ENCODE data around the gene PPP1CC. TPM values are rescaled to one million over a fixed set of nuclear protein-coding genes. Genes with fewer than 3 reads are reported as not detected.
"Not testable (repeated sequence)": the region's sequence is repeated elsewhere in the genome, so short reads cannot be mapped to it uniquely, and the experiment has no call there.

Gene PPP1CC
- total RNA-seq, 2 experiments from 2014 or later, result 146 to 264 TPM

DNA sequence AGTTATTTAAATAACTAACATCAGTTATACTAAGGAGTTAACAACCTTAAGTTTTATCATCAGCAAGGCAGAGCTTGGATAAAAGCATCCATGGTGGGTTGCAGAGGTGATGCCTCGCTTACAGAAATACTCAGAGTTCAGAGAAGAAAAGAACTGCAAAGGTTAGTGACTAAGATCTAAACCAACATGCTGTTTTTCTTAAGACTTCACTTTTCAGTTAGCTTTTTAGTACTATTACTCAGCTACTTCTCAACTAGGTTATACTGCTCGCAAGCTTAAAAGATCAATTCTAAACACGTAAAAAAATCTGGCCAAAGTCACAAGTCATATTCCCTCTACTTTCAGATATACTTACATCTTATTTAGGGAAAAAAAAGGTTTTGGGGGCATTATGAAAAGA, 2.8 kb downstream of the PPP1CC start:
- Histone ChIP-seq H3K4me3 (ENCODE audit: low read depth, low read length, poor library complexity, severe bottlenecking) (peak overlapping the region; percentile 86), H2AFZ (ENCODE audit: low read length) (no peak overlapping the region), H3K79me2 (ENCODE audit: insufficient read depth, low read depth, low read length) (peaks cover 87% of the 10 kb centered on the region), H3K4me2 (ENCODE audit: low read length) (peak overlapping the region; percentile 83), H3K27ac (ENCODE audit: low read depth, low read length, poor library complexity, severe bottlenecking) (peak overlapping the region; percentile 14), H3K36me3 (ENCODE audit: insufficient read depth, low read length) (peaks cover 69% of the 10 kb centered on the region), H3K4me1 (ENCODE audit: insufficient read depth, low read length, poor library complexity, severe bottlenecking) (peaks cover 45% of the 10 kb centered on the region), H3K9me2 (ENCODE audit: insufficient read depth, low read length) (no peaks in the 10 kb centered on the region), H3K9me3 (ENCODE audit: low read length) (no peaks in the 10 kb centered on the region), H4K20me1 (ENCODE audit: insufficient read depth, low read length) (peaks cover 39% of the 10 kb centered on the region)
- CTCF ChIA-PET (ENCODE audit: unreplicated experiment), result interaction anchor here (1.1 kb wide), 1 partner anchor 87 kb away, joined by 3 read pairs; no protein-coding TSS in a partner anchor
- DNase-seq (ENCODE audit: low spot score), result no peak
- POLR2A ChIA-PET, result interaction anchor here (0.6 to 1.0 kb wide), 5 partner anchors 8 to 963 kb away, joined by 3 to 4 read pairs (median 3); partner anchors contain the start of gene TCTN1
- TF ChIP-seq, protein P1, sequence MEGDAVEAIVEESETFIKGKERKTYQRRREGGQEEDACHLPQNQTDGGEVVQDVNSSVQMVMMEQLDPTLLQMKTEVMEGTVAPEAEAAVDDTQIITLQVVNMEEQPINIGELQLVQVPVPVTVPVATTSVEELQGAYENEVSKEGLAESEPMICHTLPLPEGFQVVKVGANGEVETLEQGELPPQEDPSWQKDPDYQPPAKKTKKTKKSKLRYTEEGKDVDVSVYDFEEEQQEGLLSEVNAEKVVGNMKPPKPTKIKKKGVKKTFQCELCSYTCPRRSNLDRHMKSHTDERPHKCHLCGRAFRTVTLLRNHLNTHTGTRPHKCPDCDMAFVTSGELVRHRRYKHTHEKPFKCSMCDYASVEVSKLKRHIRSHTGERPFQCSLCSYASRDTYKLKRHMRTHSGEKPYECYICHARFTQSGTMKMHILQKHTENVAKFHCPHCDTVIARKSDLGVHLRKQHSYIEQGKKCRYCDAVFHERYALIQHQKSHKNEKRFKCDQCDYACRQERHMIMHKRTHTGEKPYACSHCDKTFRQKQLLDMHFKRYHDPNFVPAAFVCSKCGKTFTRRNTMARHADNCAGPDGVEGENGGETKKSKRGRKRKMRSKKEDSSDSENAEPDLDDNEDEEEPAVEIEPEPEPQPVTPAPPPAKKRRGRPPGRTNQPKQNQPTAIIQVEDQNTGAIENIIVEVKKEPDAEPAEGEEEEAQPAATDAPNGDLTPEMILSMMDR (conservative IDR thresholded peaks at IDR 0.05; ENCODE audit: low read length), result no peak
- TF ChIP-seq EZH2phosphoT487 (IDR thresholded peaks at IDR 0.05; ENCODE audit: borderline replicate concordance, low read depth, low read length), result no peak
- intact Hi-C loops (cut with micrococcal nuclease; ENCODE audit: unreplicated experiment), result loop anchor here (5.0 kb wide), 1 partner anchor 113 kb away; no protein-coding TSS in a partner anchor
- no TSS peak for BruUV-seq (replicated peaks)

DNA sequence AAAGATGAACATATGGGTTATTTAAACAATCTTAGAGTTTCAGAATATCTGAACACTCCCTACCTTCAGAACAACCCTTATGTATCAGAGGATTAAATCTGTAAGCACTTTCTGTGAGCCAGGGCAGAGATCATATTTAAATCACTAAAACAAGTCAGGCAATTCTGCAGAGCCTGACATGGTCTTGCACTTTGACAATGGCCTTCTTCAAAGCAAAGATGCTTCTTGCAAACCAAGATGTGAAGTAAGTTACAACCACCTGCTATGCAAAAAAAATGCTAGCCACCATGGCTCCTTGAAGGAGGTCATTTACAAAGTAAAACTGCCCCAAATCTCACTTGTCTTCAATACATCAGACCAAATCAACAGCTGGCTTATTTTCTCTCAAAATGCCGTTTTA, 3.2 kb downstream of the PPP1CC start:
- CTCF ChIA-PET (ENCODE audit: unreplicated experiment), result interaction anchor here (1.1 kb wide), 1 partner anchor 87 kb away, joined by 3 read pairs; no protein-coding TSS in a partner anchor
- TF ChIP-seq, protein P1 (conservative IDR thresholded peaks at IDR 0.05; ENCODE audit: low read length), result no peak
- TF ChIP-seq EZH2phosphoT487 (IDR thresholded peaks at IDR 0.05; ENCODE audit: borderline replicate concordance, low read depth, low read length), result no peak
- Histone ChIP-seq H3K4me2 (ENCODE audit: low read length) (peak overlapping the region; percentile 83), H3K9me2 (ENCODE audit: insufficient read depth, low read length) (no peaks in the 10 kb centered on the region), H2AFZ (ENCODE audit: low read length) (no peak overlapping the region), H3K4me1 (ENCODE audit: insufficient read depth, low read length, poor library complexity, severe bottlenecking) (peaks cover 41% of the 10 kb centered on the region), H4K20me1 (ENCODE audit: insufficient read depth, low read length) (peaks cover 39% of the 10 kb centered on the region), H3K36me3 (ENCODE audit: insufficient read depth, low read length) (peaks cover 73% of the 10 kb centered on the region), H3K79me2 (ENCODE audit: insufficient read depth, low read depth, low read length) (peaks cover 91% of the 10 kb centered on the region), H3K9me3 (ENCODE audit: low read length) (no peaks in the 10 kb centered on the region), H3K27ac (ENCODE audit: low read depth, low read length, poor library complexity, severe bottlenecking) (peak overlapping the region; percentile 14), H3K4me3 (ENCODE audit: low read depth, low read length, poor library complexity, severe bottlenecking) (peak overlapping the region; percentile 86)
- no TSS peak for BruUV-seq (replicated peaks)
- intact Hi-C loops (cut with micrococcal nuclease; ENCODE audit: unreplicated experiment), result no loop called here
- POLR2A ChIA-PET, result interaction anchor here (0.6 to 1.0 kb wide), 4 partner anchors 8 to 962 kb away, joined by 3 to 4 read pairs (median 3); partner anchors contain the start of gene TCTN1
- DNase-seq (ENCODE audit: low spot score), result peak; percentile 68

DNA sequence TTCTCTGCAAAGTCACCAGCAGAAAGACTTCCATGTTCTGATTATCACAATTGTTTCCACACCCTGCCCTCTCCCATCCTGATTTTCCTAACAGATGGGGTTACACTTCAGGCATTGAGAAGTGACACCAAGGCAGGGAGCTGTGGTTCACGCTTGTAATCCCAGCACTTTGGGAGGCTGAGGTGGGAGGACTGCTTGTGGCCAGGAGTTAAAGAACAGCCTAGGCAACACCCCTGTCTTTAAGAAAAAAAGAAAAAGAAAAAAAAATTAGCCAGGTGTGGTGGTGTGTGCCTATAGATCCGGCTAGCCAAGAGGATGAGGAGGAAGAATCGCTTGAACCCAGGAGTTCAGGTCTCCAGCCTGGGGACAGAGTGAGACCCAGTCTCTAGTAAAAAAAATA, 5.2 kb downstream of the PPP1CC start:
- Histone ChIP-seq H3K4me1 (ENCODE audit: insufficient read depth, low read length, poor library complexity, severe bottlenecking) (peaks cover 42% of the 10 kb centered on the region), H3K27ac (ENCODE audit: low read depth, low read length, poor library complexity, severe bottlenecking) (peak overlapping the region; percentile 10), H3K36me3 (ENCODE audit: insufficient read depth, low read length) (peaks cover 92% of the 10 kb centered on the region), H3K79me2 (ENCODE audit: insufficient read depth, low read depth, low read length) (peaks cover 100% of the 10 kb centered on the region), H3K9me3 (ENCODE audit: low read length) (no peaks in the 10 kb centered on the region), H3K4me3 (ENCODE audit: low read depth, low read length, poor library complexity, severe bottlenecking) (peak overlapping the region; percentile 86), H3K9me2 (ENCODE audit: insufficient read depth, low read length) (no peaks in the 10 kb centered on the region), H2AFZ (ENCODE audit: low read length) (no peak overlapping the region), H3K4me2 (ENCODE audit: low read length) (peak overlapping the region; percentile 83), H4K20me1 (ENCODE audit: insufficient read depth, low read length) (peaks cover 45% of the 10 kb centered on the region)
- POLR2A ChIA-PET, result interaction anchor here (0.7 to 1.2 kb wide), 3 partner anchors 8 to 28 kb away, joined by 3 to 7 read pairs (median 4); no protein-coding TSS in a partner anchor
- DNase-seq (ENCODE audit: low spot score), result no peak
- no TSS peak for BruUV-seq (replicated peaks)
- CTCF ChIA-PET (ENCODE audit: unreplicated experiment), result interaction anchor here (0.5 kb wide), 1 partner anchor 162 kb away, joined by 3 read pairs; no protein-coding TSS in a partner anchor
- intact Hi-C loops (cut with micrococcal nuclease; ENCODE audit: unreplicated experiment), result no loop called here
- TF ChIP-seq, protein P1 (conservative IDR thresholded peaks at IDR 0.05; ENCODE audit: low read length), result no peak
- no peak for TF ChIP-seq EZH2phosphoT487 (IDR thresholded peaks at IDR 0.05; ENCODE audit: borderline replicate concordance, low read depth, low read length)

DNA sequence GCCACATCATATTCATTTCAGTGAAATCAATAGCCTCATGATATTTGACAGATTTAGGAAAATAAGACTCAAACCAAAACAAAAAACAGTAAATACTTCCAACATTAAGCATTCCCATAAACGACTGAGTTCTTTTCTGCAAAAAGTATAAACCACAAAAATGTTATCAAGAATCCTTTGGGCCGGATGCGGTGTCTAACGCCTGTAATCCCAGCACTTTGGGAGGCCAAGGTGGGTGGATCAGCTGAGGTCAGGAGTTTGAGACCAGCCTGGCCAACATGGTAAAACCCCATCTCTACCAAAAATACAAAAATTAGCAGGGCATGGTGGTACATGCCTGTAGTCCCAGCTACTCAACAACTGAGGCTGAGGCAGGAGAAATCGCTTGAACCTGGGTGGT, 5.7 kb downstream of the PPP1CC start:
- CTCF ChIA-PET (ENCODE audit: unreplicated experiment); H3K9me2 ChIP-seq (ENCODE audit: insufficient read depth, low read length); H3K4me3 ChIP-seq (ENCODE audit: low read depth, low read length, poor library complexity, severe bottlenecking); H3K27ac ChIP-seq (ENCODE audit: low read depth, low read length, poor library complexity, severe bottlenecking); BruUV-seq (replicated peaks); H2AFZ ChIP-seq (ENCODE audit: low read length); H3K9me3 ChIP-seq (ENCODE audit: low read length); DNase-seq (ENCODE audit: low spot score); H3K4me2 ChIP-seq (ENCODE audit: low read length); intact Hi-C loops (cut with micrococcal nuclease; ENCODE audit: unreplicated experiment): not testable (repeated sequence)
- H3K36me3 ChIP-seq (ENCODE audit: insufficient read depth, low read length), result peaks cover 97% of the 10 kb centered on the region
- H3K4me1 ChIP-seq (ENCODE audit: insufficient read depth, low read length, poor library complexity, severe bottlenecking), result peaks cover 42% of the 10 kb centered on the region
- H3K79me2 ChIP-seq (ENCODE audit: insufficient read depth, low read depth, low read length), result peaks cover 100% of the 10 kb centered on the region
- peaks cover 49% of the 10 kb centered on the region for H4K20me1 ChIP-seq (ENCODE audit: insufficient read depth, low read length)
- POLR2A ChIA-PET, result interaction anchor here (0.6 to 1.2 kb wide), 3 partner anchors 14 to 117 kb away, joined by 3 to 7 read pairs (median 3); no protein-coding TSS in a partner anchor

All from OCI-LY7 (cell line).